CD4-positive, CD25-positive, alpha-beta regulatory T cell (primary cell): ENCODE measurements around the gene PLEKHB1. TPM values are rescaled to one million over a fixed set of nuclear protein-coding genes. Genes with fewer than 3 reads are reported as not detected.

ENCODE experiments used
- ATAC-seq, 2 donors: fragments of 150-1000 bp; cut with Tn5 transposase; one replicate each; pipeline ENCODE4 v1.10.0; 2021; ENCODE audit warnings: low read depth in 2 of 2, moderate number of reproducible peaks in 2 of 2, moderate library complexity in 1 of 2
- DNase-seq, 3 donors: peaks; one replicate each; pipeline versions ENCODE4 v3.0.0 to v3.0.0-alpha.2; 2012 to 2022; ENCODE audit warnings: mixed read lengths in 1 of 3
- H3K27ac ChIP-seq: one replicate; pipeline ENCODE4 v1.7.0; 2013; ENCODE audit warnings: mild to moderate bottlenecking, low read length; ENCODE audit not compliant: insufficient read depth, poor library complexity, severe bottlenecking
- H3K27me3 ChIP-seq: one replicate; pipeline ENCODE4 v1.7.0; 2013; ENCODE audit warnings: low read length; ENCODE audit not compliant: control insufficient read depth, insufficient read depth
- H3K36me3 ChIP-seq: one replicate; pipeline ENCODE4 v1.7.0; 2013; ENCODE audit warnings: mild to moderate bottlenecking, low read length, moderate library complexity; ENCODE audit not compliant: control insufficient read depth, insufficient read depth
- H3K4me1 ChIP-seq: 2 replicates; pipeline ENCODE4 v1.7.0; 2013; ENCODE audit warnings: mild to moderate bottlenecking, low read length; ENCODE audit not compliant: insufficient read depth, control insufficient read depth, poor library complexity, severe bottlenecking
- H3K4me3 ChIP-seq: one replicate; pipeline ENCODE4 v1.7.0; 2013; ENCODE audit warnings: low read depth, mild to moderate bottlenecking, low read length, moderate library complexity
- H3K9me3 ChIP-seq, 2 experiments: 1 replicate in 1 of 2; 2 replicates in 1 of 2; pipeline ENCODE4 v1.7.0; 2013; ENCODE audit warnings: low read length in 2 of 2, mild to moderate bottlenecking in 1 of 2, moderate library complexity in 1 of 2; ENCODE audit not compliant: control insufficient read depth in 2 of 2
- H3K27ac Mint-ChIP-seq, 3 donors: one replicate each; pipeline ENCODE4 v1.8.0; 2020 to 2022; ENCODE audit warnings: mild to moderate bottlenecking in 3 of 3, mixed read lengths in 3 of 3, moderate library complexity in 2 of 3
- H3K27me3 Mint-ChIP-seq: one replicate; pipeline ENCODE4 v1.8.0; 2022; ENCODE audit warnings: mild to moderate bottlenecking, mixed read lengths
- H3K36me3 Mint-ChIP-seq: one replicate; pipeline ENCODE4 v1.8.0; 2020; ENCODE audit warnings: mixed read lengths
- H3K4me1 Mint-ChIP-seq, 4 donors: one replicate each; pipeline ENCODE4 v1.8.0; 2020 to 2022; ENCODE audit warnings: mixed read lengths in 4 of 4, mild to moderate bottlenecking in 1 of 4
- H3K4me3 Mint-ChIP-seq, 4 donors: one replicate each; pipeline ENCODE4 v1.8.0; 2020 to 2022; ENCODE audit warnings: mild to moderate bottlenecking in 4 of 4, mixed read lengths in 4 of 4, moderate library complexity in 3 of 4
- H3K9me3 Mint-ChIP-seq, 7 donors: one replicate each; pipeline ENCODE4 v1.8.0; 2020 to 2022; ENCODE audit warnings: mixed read lengths in 7 of 7, mild to moderate bottlenecking in 3 of 7, moderate library complexity in 2 of 7
- polyA plus RNA-seq, 4 donors: library from polyadenylated mRNA; unstranded; fragments of 300-500 nt; fragmentation: Illumina TruSeq; gene quantifications; one replicate each; pipeline ENCODE4 v1.2.3, GENCODE V29; 2021
- total RNA-seq: library from RNA; stranded (reverse); gene quantifications from one replicate; pipeline ENCODE4 v1.2.3, GENCODE V29; 2022

The PLEKHB1 gene
- total and polyA plus RNA-seq, 5 donors from 2014 or later = 21.3 to 88.0 (median 65.5) TPM

DNA sequence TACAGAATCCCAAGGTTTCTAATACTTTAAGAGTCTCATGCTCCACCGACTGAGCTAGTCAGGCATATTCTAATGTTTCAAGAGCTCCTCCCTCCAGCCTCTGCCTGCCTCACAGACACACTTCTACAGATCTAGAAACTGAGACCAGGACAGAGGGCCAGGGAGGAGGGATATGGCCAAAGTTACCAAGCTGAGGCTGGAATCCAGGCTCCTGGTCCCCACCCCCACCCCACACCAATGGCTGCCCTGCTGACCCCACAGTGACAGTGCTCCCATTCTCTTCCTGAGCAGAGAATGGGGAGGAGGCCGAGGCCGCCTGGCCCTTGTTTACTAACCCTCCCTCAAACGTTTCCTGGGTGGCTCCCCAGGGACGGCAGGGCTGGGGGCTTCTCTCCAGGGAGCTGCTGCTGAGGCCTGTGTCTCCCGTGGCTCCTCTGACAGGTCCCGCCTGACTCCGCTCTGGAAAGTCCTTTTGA, 2.2 kb downstream of the PLEKHB1 start:
- Mint-ChIP-seq H3K9me3 (no peaks in the 10 kb centered on the region), H3K27me3 (no peaks in the 10 kb centered on the region), H3K36me3 (peaks cover 18% of the 10 kb centered on the region), H3K4me1 (peaks cover 0 to 34% (median 16%) of the 10 kb centered on the region in 4 donors), H3K27ac (peak overlapping the region in 2 of 3 donors; percentile 91 to 97), H3K4me3 (peak overlapping the region; percentile 19 to 92 (median 83))
- Histone ChIP-seq H3K27me3 (no peaks in the 10 kb centered on the region), H3K27ac (no peak overlapping the region), H3K36me3 (peaks cover 3% of the 10 kb centered on the region), H3K4me3 (no peak overlapping the region), H3K4me1 (peaks cover 14% of the 10 kb centered on the region), H3K9me3 (no peaks in the 10 kb centered on the region)
- no peak for ATAC-seq
- DNase-seq = no peak

DNA sequence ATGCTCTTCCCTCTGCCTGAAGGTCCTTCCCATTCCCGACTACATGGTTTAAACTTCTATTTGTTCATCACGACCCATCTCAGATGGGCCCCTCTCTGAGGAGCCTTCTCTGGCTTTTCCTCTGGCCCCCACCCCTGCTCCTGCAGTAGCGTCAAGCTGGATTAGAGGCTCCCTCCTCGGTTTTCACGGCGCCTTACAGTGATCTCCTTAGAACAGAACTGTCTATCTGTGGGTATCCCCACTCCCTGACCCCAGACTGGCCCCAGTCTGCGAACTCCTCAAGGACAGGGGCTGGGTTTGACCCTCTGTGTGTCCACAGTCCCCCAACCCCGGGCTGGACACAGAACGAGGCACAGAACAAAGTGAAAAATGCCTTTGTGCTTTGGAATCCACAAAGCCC, 2.8 kb downstream of the PLEKHB1 start:
- H3K4me3 Mint-ChIP-seq = peak overlapping the region in 3 of 4 donors; percentile 50 to 76 (median 60)
- peak overlapping the region in 2 of 3 donors; percentile 72 to 88 for H3K27ac Mint-ChIP-seq

DNA sequence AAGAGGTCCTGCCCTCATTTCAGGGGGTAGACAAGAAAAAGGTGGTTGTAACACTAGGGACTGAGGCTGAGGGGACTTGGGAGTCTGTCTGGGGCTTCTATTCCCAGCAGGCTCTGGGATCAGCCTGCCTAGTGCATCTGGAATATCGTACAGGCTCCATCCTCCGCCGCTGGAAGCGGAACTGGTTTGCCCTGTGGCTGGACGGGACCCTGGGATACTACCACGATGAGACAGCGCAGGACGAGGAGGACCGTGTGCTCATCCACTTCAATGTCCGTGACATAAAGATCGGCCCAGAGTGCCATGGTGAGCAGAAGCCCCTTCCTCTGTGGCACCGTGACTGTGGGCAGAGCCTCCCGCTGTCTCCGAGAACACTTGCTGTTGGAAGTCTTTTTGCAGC, 4.0 kb downstream of the PLEKHB1 start:
- peaks cover 3% of the 10 kb centered on the region for H3K36me3 ChIP-seq
- H3K27ac ChIP-seq = no peak overlapping the region

More for the DNA sequence above, 2.8 kb downstream of the PLEKHB1 start:
- Mint-ChIP-seq H3K9me3 (no peaks in the 10 kb centered on the region), H3K36me3 (peaks cover 23% of the 10 kb centered on the region), H3K4me1 (peaks cover 0 to 34% (median 16%) of the 10 kb centered on the region in 4 donors), H3K27me3 (no peaks in the 10 kb centered on the region)
- no peak overlapping the region for H3K27ac ChIP-seq
- peaks cover 3% of the 10 kb centered on the region for H3K36me3 ChIP-seq
- H3K4me3 ChIP-seq = no peak overlapping the region
- no peaks in the 10 kb centered on the region for H3K27me3 ChIP-seq
- H3K9me3 ChIP-seq = no peaks in the 10 kb centered on the region
- peaks cover 14% of the 10 kb centered on the region for H3K4me1 ChIP-seq
- ATAC-seq (no peak), DNase-seq (no peak)

DNA sequence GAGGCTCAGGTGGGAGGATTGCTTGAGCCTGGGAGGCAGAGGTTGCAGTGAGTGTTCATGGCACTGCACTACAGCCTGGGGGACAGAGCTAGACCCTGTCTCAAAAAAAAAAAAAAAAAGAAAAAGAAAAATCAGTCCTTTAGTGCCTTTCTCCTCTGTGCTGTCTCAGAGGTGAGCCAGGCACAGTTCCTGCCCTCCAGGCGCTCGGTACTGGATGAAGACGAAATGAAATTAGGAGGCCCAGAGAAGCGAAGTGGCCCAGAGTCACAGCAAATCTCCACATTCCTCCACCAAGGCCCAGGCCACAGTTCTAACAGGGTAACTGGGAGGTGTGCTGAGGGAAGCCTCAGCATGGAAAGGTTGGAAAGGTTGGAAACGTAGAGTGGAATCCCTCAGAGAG, 4.9 kb downstream of the PLEKHB1 start:
- H3K36me3 Mint-ChIP-seq = peaks cover 23% of the 10 kb centered on the region
- H3K27me3 Mint-ChIP-seq = no peaks in the 10 kb centered on the region
- no peaks in the 10 kb centered on the region for H3K9me3 Mint-ChIP-seq
- DNase-seq (no peak), ATAC-seq (no peak)
- no peaks in the 10 kb centered on the region for H3K27me3 ChIP-seq
- H3K4me1 Mint-ChIP-seq = peaks cover 0 to 28% (median 16%) of the 10 kb centered on the region in 4 donors
- H3K4me1 ChIP-seq = peaks cover 14% of the 10 kb centered on the region
- H3K36me3 ChIP-seq = peaks cover 3% of the 10 kb centered on the region
- no peak overlapping the region for H3K27ac Mint-ChIP-seq
- no peaks in the 10 kb centered on the region for H3K9me3 ChIP-seq
- no peak overlapping the region for H3K4me3 ChIP-seq
- H3K4me3 Mint-ChIP-seq = no peak overlapping the region
- H3K27ac ChIP-seq = no peak overlapping the region

More for the DNA sequence above, 4.0 kb downstream of the PLEKHB1 start:
- H3K9me3 Mint-ChIP-seq = no peaks in the 10 kb centered on the region
- no peak overlapping the region for H3K27ac Mint-ChIP-seq
- no peak overlapping the region for H3K4me3 ChIP-seq
- no peaks in the 10 kb centered on the region for H3K27me3 Mint-ChIP-seq
- no peaks in the 10 kb centered on the region for H3K9me3 ChIP-seq
- DNase-seq (no peak), ATAC-seq (no peak)
- no peak overlapping the region for H3K4me3 Mint-ChIP-seq
- peaks cover 23% of the 10 kb centered on the region for H3K36me3 Mint-ChIP-seq
- no peaks in the 10 kb centered on the region for H3K27me3 ChIP-seq
- peaks cover 14% of the 10 kb centered on the region for H3K4me1 ChIP-seq
- peaks cover 0 to 32% (median 16%) of the 10 kb centered on the region in 4 donors for H3K4me1 Mint-ChIP-seq

DNA sequence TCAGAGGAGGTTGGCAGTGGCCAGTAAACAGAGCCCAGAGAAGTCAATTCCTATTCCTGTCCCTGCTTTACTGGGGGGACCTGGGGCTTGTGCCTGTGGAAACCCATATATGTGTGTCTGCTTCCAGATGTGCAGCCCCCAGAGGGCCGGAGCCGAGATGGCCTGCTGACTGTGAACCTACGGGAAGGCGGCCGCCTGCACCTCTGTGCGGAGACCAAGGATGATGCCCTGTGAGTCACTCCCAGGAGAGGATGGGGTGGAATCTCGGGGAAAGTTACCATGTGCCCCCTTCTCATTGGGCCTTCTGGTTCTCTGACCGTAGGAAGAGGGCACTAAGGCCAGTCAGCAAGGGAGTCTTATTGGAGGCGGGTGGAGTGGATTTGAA, 5.3 kb downstream of the PLEKHB1 start:
- Histone ChIP-seq H3K27ac (no peak overlapping the region), H3K9me3 (no peaks in the 10 kb centered on the region), H3K27me3 (no peaks in the 10 kb centered on the region), H3K4me1 (peaks cover 14% of the 10 kb centered on the region), H3K36me3 (peaks cover 3% of the 10 kb centered on the region), H3K4me3 (no peak overlapping the region)
- Mint-ChIP-seq H3K4me1 (peaks cover 0 to 28% (median 17%) of the 10 kb centered on the region in 4 donors), H3K27me3 (no peaks in the 10 kb centered on the region), H3K27ac (no peak overlapping the region), H3K9me3 (no peaks in the 10 kb centered on the region), H3K4me3 (peak overlapping the region in 1 of 4 donors; percentile 24), H3K36me3 (peaks cover 23% of the 10 kb centered on the region)
- ATAC-seq = no peak
- DNase-seq = no peak

DNA sequence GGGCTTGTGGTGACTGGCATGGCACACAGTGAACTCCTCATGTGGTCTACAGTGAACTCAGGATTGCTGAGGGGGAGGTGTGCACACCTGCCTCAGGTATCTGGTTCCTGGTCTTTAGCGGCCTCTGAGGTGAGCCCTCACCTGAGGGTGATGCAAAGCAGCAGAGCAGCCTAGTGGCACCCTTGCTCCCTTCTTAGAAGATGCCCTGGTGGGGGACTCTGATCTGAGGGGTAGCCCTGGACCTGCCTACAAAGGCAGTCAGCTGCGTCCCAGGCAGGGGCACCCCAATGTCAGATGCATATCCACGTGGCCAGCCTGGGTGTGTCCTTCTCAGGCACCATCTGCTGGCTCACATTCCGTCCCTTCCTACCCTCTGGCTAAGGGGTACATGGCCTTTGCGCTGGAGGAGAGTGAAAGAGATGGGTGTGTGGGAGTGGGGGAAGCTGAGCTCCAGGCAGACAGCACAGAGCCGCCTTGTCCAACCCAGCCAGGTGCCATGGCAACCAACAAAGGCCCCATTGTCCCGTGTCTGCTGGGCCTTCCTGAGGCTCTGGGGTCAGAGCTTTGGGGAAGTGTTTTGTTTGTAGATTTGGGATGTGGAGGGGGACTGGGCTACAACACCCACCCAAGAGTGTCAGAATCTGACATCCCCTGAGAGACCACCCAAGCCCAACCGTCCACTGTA, 5.8 kb downstream of the PLEKHB1 start:
- Histone ChIP-seq H3K27me3 (no peaks in the 10 kb centered on the region), H3K36me3 (peaks cover 3% of the 10 kb centered on the region), H3K9me3 (no peaks in the 10 kb centered on the region), H3K4me3 (no peak overlapping the region), H3K27ac (no peak overlapping the region), H3K4me1 (peaks cover 9% of the 10 kb centered on the region)
- no peaks in the 10 kb centered on the region for H3K27me3 Mint-ChIP-seq
- H3K4me3 Mint-ChIP-seq = peak overlapping the region in 1 of 4 donors; percentile 24
- H3K27ac Mint-ChIP-seq = no peak overlapping the region
- ATAC-seq = no peak
- DNase-seq = no peak
- peaks cover 23% of the 10 kb centered on the region for H3K36me3 Mint-ChIP-seq
- peaks cover 0 to 22% (median 13%) of the 10 kb centered on the region in 4 donors for H3K4me1 Mint-ChIP-seq
- no peaks in the 10 kb centered on the region for H3K9me3 Mint-ChIP-seq

DNA sequence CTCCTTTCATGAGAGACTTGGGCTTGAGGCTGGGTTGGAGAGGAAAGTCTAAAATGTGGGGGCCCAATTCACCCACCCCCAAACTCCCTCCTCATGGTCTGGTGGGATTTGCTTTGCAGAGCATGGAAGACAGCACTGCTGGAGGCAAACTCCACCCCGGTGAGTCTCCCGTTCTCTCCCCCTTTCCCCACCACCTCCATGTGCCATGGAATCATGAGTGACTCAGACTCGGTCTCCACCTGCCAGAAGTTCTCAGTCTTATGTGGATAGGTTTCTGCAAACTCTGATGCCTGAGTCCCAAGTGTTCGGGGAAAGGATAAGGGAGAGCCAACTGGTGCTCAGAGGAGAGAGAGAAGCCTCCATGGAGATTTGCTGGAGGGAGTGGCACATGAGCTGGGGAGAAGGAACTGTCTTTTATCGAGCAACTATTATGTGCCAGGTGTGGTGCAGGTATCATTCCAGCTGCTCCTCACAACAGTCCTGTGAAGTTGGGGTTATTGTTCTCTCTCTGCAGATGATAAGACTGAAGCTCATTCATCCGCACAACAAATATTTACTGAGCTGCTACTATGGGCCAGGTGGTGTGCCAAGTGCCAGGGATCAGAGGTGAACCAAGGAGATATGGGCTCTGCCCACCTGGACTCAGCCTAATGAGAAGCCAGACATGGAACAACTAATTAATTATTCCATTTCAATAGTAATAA, 6.6 kb downstream of the PLEKHB1 start:
- Histone ChIP-seq H3K4me3 (no peak overlapping the region), H3K36me3 (peaks cover 3% of the 10 kb centered on the region), H3K4me1 (peaks cover 1% of the 10 kb centered on the region), H3K27ac (no peak overlapping the region), H3K9me3 (no peaks in the 10 kb centered on the region), H3K27me3 (no peaks in the 10 kb centered on the region)
- Mint-ChIP-seq H3K27me3 (no peaks in the 10 kb centered on the region), H3K27ac (no peak overlapping the region), H3K4me3 (no peak overlapping the region), H3K9me3 (no peaks in the 10 kb centered on the region), H3K36me3 (peaks cover 23% of the 10 kb centered on the region), H3K4me1 (peaks cover 0 to 14% (median 10%) of the 10 kb centered on the region in 4 donors)
- DNase-seq (no peak), ATAC-seq (no peak)
